Activated T-helper 2 cell treated with anti-CD3 and anti-CD28 coated beads, Interferon-gamma antibody, Interleukin-2, Interleukin-4, amounts not matched to agents 10 μg/mL and 5 μg/mL and 100 μg/mL, durations not matched to agents 14 hours and 24 hours and 36 hours (primary cell): ENCODE data around the gene NR3C1. TPM values are rescaled to one million over a fixed set of nuclear protein-coding genes. Genes with fewer than 3 reads are reported as not detected.

Source experiments
- DNase-seq: peaks from one replicate; pipeline ENCODE4 v3.0.0; 2021; ENCODE audit warnings: low spot score
- H3K27ac Mint-ChIP-seq: one replicate; pipeline ENCODE4 v1.8.0; 2021; ENCODE audit warnings: mixed read lengths
- H3K27me3 Mint-ChIP-seq: one replicate; pipeline ENCODE4 v1.8.0; 2021; ENCODE audit warnings: low read depth, mixed read lengths
- H3K36me3 Mint-ChIP-seq: one replicate; pipeline ENCODE4 v1.8.0; 2021; ENCODE audit warnings: low read depth, mixed read lengths
- H3K4me1 Mint-ChIP-seq: one replicate; pipeline ENCODE4 v1.8.0; 2021; ENCODE audit warnings: low read depth, mixed read lengths
- H3K4me3 Mint-ChIP-seq: one replicate; pipeline ENCODE4 v1.8.0; 2021; ENCODE audit warnings: low read depth, mild to moderate bottlenecking, moderate library complexity, mixed read lengths
- H3K9me3 Mint-ChIP-seq: one replicate; pipeline ENCODE4 v1.8.0; 2021; ENCODE audit warnings: mixed read lengths
- intact Hi-C: fragments of 100-400 bp; cut with micrococcal nuclease; formaldehyde crosslinking; loops from one replicate; pipeline ENCODE4 v1.15.1; 2023
- total RNA-seq: library from RNA; stranded (reverse); gene quantifications from 2 replicates; pipeline ENCODE4 v1.2.3, GENCODE V29; 2022

The NR3C1 gene
- total RNA-seq, 1 donor from 2014 or later, result 51.3 TPM

DNA sequence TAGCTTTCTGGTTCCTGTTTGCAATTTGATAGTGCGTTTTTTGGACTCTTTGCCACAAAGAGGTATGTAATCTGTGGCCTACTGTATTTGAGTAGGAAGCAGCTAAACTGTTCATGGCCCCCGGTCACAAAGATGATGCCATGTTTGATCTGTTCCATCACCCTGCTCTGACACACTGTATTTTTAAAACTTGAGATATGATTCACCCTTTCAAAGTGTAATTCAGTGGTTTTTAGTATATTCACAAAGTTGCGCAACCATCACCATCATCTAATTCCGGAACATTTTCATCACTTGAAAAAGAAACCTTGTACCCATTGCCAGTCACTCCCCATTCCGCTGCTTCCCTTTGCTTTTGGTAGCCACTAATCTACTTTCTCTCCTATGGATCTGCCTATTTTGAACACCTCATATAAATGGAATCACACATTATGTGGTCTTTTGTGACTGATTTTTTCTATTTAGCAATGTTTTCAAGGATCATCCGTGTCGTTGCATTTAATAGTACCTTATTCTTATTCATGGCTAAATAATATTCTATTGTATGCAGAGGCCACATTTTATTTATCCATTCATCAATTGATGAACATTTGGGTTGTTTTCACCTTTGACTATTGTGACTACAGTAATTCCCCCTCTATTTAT is 141.6 kb downstream of the NR3C1 start:
- no peaks in the 10 kb centered on the region for H3K27me3 Mint-ChIP-seq
- peaks cover 5% of the 10 kb centered on the region for H3K36me3 Mint-ChIP-seq
- peak overlapping the region; percentile 33 for H3K27ac Mint-ChIP-seq
- H3K4me1 Mint-ChIP-seq, result peaks cover 25% of the 10 kb centered on the region
- no peak overlapping the region for H3K4me3 Mint-ChIP-seq
- H3K9me3 Mint-ChIP-seq, result peaks cover 22% of the 10 kb centered on the region
- DNase-seq, result no peak
- intact Hi-C loops, result loop anchor here (2.0 to 5.0 kb wide), 2 partner anchors 39 to 195 kb away; no protein-coding TSS in a partner anchor

GRCh38 chr5:143259254-143259605 is 144.3 kb downstream of the NR3C1 start:
- no peaks in the 10 kb centered on the region for H3K36me3 Mint-ChIP-seq
- intact Hi-C loops, result no loop called here
- H3K4me1 Mint-ChIP-seq, result peaks cover 25% of the 10 kb centered on the region
- H3K27ac Mint-ChIP-seq, result no peak overlapping the region
- no peak overlapping the region for H3K4me3 Mint-ChIP-seq
- no peaks in the 10 kb centered on the region for H3K27me3 Mint-ChIP-seq
- no peak for DNase-seq
- H3K9me3 Mint-ChIP-seq, result peaks cover 5% of the 10 kb centered on the region

DNA sequence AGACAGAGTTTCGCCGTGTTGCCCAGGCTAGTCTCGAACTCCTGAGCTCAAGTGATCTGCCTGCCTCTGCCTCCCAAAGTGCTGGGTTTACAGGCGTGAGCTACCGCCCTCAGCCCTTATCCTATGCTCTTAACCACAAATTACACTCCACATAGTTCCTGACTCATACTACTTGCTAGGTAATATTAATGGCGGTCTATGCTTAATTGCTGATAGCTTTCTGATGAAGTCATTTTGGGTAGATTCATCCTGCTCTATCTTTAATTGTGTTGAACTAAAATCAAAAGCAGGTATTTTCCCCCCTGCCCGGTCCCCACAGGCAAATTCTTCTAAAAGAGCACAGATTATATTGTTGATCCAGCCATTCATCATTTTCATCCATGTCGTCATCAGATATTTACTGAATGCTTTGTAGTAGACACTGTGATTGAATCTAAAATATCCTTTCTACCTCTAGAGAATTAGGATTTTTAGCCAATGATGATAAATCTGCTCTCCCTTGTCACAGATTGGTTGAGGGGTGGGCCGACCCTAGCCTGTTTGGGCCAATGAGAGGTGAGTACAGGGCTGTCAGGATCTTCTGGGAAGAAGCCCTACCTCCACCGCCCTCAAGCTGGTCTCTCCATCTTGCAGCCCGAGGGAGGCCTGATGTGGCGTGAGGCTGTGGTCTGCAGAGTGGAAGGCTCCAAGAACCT is 144.8 kb downstream of the NR3C1 start:
- Mint-ChIP-seq H3K4me3 (no peak overlapping the region), H3K27me3 (no peaks in the 10 kb centered on the region), H3K4me1 (peaks cover 25% of the 10 kb centered on the region), H3K36me3 (no peaks in the 10 kb centered on the region), H3K9me3 (peaks cover 5% of the 10 kb centered on the region), H3K27ac (no peak overlapping the region)
- intact Hi-C loops, result no loop called here
- no peak for DNase-seq

- Mint-ChIP-seq H3K9me3 (no peaks in the 10 kb centered on the region), H3K27ac (no peak overlapping the region), H3K4me3 (no peak overlapping the region), H3K27me3 (no peaks in the 10 kb centered on the region), H3K4me1 (peaks cover 2% of the 10 kb centered on the region), H3K36me3 (no peaks in the 10 kb centered on the region)
- intact Hi-C loops, result no loop called here
- no peak for DNase-seq
Observed at GRCh38 chr5:143254819-143255218, 148.7 kb downstream of the NR3C1 start.

- H3K27ac Mint-ChIP-seq, result no peak overlapping the region
- H3K9me3 Mint-ChIP-seq, result peaks cover 10% of the 10 kb centered on the region
- no peak overlapping the region for H3K4me3 Mint-ChIP-seq
- peaks cover 2% of the 10 kb centered on the region for H3K4me1 Mint-ChIP-seq
- H3K27me3 Mint-ChIP-seq, result no peaks in the 10 kb centered on the region
- no peaks in the 10 kb centered on the region for H3K36me3 Mint-ChIP-seq
- no peak for DNase-seq
- intact Hi-C loops, result no loop called here
Observed at GRCh38 chr5:143251946-143252345, 151.5 kb downstream of the NR3C1 start.

GRCh38 chr5:143251190-143251589 is 152.3 kb downstream of the NR3C1 start:
- H3K4me3 Mint-ChIP-seq, result no peak overlapping the region
- no peak overlapping the region for H3K27ac Mint-ChIP-seq
- DNase-seq, result no peak
- no peaks in the 10 kb centered on the region for H3K36me3 Mint-ChIP-seq
- H3K9me3 Mint-ChIP-seq, result peaks cover 12% of the 10 kb centered on the region
- peaks cover 3% of the 10 kb centered on the region for H3K4me1 Mint-ChIP-seq
- H3K27me3 Mint-ChIP-seq, result no peaks in the 10 kb centered on the region
- intact Hi-C loops, result no loop called here

DNA sequence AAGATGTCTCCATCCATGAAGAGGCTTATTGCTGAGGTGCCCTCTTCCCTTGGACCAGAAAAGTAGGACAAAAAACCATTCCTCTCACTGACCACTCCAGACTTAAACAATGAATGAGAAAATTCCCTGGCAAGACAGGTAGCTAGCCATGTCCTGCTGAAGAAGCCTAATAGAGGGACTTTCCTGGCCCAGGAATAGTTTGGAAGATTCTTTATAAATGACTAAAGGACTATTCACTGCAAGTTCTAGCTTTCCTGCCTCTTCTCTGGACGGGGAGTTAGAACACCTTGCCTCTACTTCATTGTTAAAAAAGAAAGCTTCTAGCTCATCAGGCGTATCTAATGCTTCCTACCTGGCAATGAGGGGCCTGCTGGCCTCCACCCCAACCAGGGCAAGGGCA is 153.6 kb downstream of the NR3C1 start:
- no peak overlapping the region for H3K4me3 Mint-ChIP-seq
- H3K27ac Mint-ChIP-seq, result no peak overlapping the region

DNA sequence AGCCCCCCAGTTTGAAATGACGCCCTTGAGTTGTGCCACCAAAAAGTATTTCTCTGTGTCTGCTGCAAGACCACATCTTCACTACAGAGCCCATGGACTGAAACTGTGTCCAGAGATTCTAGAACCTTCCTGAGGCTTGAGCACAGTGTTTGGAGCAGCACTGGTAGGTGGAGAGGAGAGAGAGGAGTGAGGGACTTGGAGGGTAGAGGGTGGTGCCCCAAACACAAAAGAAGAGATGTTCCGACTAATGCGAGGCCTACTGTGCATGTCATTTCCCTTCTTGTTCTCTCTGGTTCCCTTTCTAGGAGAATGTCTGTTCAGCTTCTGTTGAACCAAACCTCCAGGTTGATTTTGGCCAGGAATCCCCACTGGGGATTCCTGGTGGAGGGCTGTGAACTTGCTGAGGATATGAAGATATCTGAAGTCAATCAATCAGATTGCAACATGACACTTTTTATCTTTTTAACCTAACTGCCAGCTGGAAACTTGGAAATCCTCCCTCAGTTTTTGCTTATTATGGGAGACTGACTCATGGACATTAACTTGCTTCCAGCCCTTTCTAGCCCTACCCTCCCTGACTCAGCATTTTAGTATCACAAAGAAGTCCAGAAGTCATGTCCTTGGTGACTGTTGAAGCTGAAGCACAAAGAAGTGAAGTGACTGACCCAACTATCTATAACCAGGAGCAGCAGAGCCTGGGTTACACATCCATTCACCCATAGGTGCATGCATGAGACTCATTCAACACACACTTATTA is 154.5 kb downstream of the NR3C1 start:
- H3K9me3 Mint-ChIP-seq, result peaks cover 28% of the 10 kb centered on the region
- H3K4me3 Mint-ChIP-seq, result no peak overlapping the region
- no peak for DNase-seq
- peaks cover 4% of the 10 kb centered on the region for H3K4me1 Mint-ChIP-seq
- intact Hi-C loops, result no loop called here
- no peaks in the 10 kb centered on the region for H3K27me3 Mint-ChIP-seq
- H3K36me3 Mint-ChIP-seq, result no peaks in the 10 kb centered on the region
- H3K27ac Mint-ChIP-seq, result no peak overlapping the region

More for the DNA sequence above, 153.6 kb downstream of the NR3C1 start:
- H3K27me3 Mint-ChIP-seq, result no peaks in the 10 kb centered on the region
- intact Hi-C loops, result no loop called here
- DNase-seq, result no peak
- H3K4me1 Mint-ChIP-seq, result peaks cover 4% of the 10 kb centered on the region
- no peaks in the 10 kb centered on the region for H3K36me3 Mint-ChIP-seq
- H3K9me3 Mint-ChIP-seq, result peaks cover 26% of the 10 kb centered on the region

DNA sequence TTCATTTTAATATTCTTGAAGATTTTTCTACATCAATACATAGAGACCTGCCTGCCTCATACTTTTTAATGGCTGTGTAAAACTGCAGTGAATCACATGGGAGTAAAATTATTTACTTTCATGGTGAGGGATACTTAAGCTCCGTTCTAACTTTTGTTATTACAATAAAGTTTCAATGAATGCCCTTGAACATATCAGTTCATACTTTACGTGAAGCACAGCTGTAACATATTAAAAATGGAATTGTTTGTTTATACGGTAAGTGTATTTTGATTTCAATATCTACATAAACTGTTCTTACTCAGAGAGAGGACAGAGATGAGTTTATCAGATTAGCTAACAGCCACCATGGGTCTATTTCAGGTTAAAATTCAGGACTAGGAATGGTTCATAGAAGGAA is 155.1 kb downstream of the NR3C1 start:
- Mint-ChIP-seq H3K27ac (no peak overlapping the region), H3K9me3 (peaks cover 28% of the 10 kb centered on the region), H3K36me3 (no peaks in the 10 kb centered on the region), H3K4me3 (no peak overlapping the region), H3K4me1 (peaks cover 4% of the 10 kb centered on the region), H3K27me3 (no peaks in the 10 kb centered on the region)
- no peak for DNase-seq
- intact Hi-C loops, result no loop called here

DNA sequence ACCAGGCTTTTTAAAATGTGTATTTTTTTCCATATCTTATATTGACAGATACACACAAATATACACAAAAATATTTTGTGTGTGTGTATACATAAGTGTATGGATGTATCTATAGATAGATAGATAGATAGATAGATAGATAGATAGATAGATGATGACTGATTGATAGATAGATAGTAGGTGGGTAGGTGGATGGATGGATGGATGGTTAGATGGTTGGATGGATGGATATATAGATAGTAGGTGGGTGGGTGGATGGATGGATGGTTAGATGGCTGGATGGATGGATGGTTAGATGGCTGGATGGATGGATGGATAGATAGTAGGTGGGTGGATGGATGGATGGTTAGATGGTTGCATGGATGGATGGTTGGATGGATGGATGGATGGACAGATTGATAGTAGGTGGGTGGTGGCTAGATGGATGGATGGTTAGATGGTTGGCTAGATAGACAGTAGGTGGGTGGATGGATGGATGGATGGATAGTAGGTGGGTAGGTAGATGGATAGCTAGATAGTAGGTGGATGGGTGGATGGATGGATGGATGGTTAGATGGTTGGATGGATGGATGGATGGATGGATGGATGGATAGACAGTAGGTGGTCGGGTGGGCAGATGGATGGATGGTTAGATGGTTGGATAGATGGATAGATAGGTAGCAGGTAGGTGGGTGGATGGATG is 156.2 kb downstream of the NR3C1 start:
- DNase-seq, result no peak
- intact Hi-C loops, result no loop called here
- Mint-ChIP-seq H3K36me3 (no peaks in the 10 kb centered on the region), H3K9me3 (peaks cover 28% of the 10 kb centered on the region), H3K4me3 (no peak overlapping the region), H3K27ac (no peak overlapping the region), H3K4me1 (peaks cover 4% of the 10 kb centered on the region), H3K27me3 (no peaks in the 10 kb centered on the region)

GRCh38 chr5:143245929-143246561 is 157.4 kb downstream of the NR3C1 start:
- Mint-ChIP-seq H3K4me3 (no peak overlapping the region), H3K27ac (no peak overlapping the region), H3K27me3 (no peaks in the 10 kb centered on the region), H3K4me1 (peaks cover 2% of the 10 kb centered on the region), H3K9me3 (peaks cover 28% of the 10 kb centered on the region), H3K36me3 (no peaks in the 10 kb centered on the region)
- no peak for DNase-seq
- intact Hi-C loops, result no loop called here

- Mint-ChIP-seq H3K9me3 (peaks cover 28% of the 10 kb centered on the region), H3K36me3 (no peaks in the 10 kb centered on the region), H3K27ac (no peak overlapping the region), H3K27me3 (no peaks in the 10 kb centered on the region), H3K4me3 (no peak overlapping the region), H3K4me1 (peaks cover 2% of the 10 kb centered on the region)
- DNase-seq, result no peak
- intact Hi-C loops, result no loop called here
Observed at GRCh38 chr5:143244990-143245389, 158.5 kb downstream of the NR3C1 start.
